Colonic mucosa (tissue), 4 donors: ENCODE data around the gene NPEPPS. TPM values are rescaled to one million over a fixed set of nuclear protein-coding genes. Genes with fewer than 3 reads are reported as not detected.

Source experiments
- DNase-seq: peaks from one replicate; pipeline ENCODE4 v3.0.0-alpha.2; 2020
- H3K27ac ChIP-seq: fragments of 200-600 bp; one replicate; pipeline ENCODE4 v1.8.0; 2021
- H3K27me3 ChIP-seq: fragments of 200-600 bp; one replicate; pipeline ENCODE4 v1.8.0; 2021
- H3K36me3 ChIP-seq: fragments of 200-600 bp; one replicate; pipeline ENCODE4 v1.8.0; 2021
- H3K4me1 ChIP-seq: fragments of 200-600 bp; one replicate; pipeline ENCODE4 v1.8.0; 2021; ENCODE audit warnings: mild to moderate bottlenecking
- H3K4me3 ChIP-seq: fragments of 200-600 bp; one replicate; pipeline ENCODE4 v1.8.0; 2021
- H3K9ac ChIP-seq, 2 donors: one replicate each; pipeline ENCODE4 v1.7.0; 2013; ENCODE audit warnings: control low read depth in 2 of 2, low read depth in 2 of 2, low read length in 2 of 2
- H3K9me3 ChIP-seq: fragments of 200-600 bp; one replicate; pipeline ENCODE4 v1.8.0; 2021
- CTCF ChIP-seq: fragments of 200-600 bp; IDR thresholded peaks from one replicate; pipeline ENCODE4 v1.8.0; 2022; ENCODE audit warnings: antibody characterized with exemption, mild to moderate bottlenecking
- intact Hi-C: fragments of 100-400 bp; cut with DNase I; formaldehyde crosslinking; loops from one replicate; pipeline ENCODE4 v1.14.1; 2022
- total RNA-seq, 2 donors: library from RNA; stranded (reverse); fragmentation: NEBNext Ultra II Directional in 1 of 2; extraction: Animal tissue kit (Norgen Biotek cat#: 25700) in 1 of 2; gene quantifications; one replicate each; pipeline ENCODE4 v1.2.1, GENCODE V29; 2021
- donor health status: healthy.
- donor health status: DM: no; HTN: no; CAD: no.
- donor health status: DM: no; HTN: no; CAD: no.

Gene NPEPPS
- total RNA-seq, 2 donors from 2014 or later: 122 to 177 TPM

GRCh38 chr17:47652570-47652969, 121.7 kb downstream of the NPEPPS start:
- no peaks in the 10 kb centered on the region for H3K27me3 ChIP-seq
- intact Hi-C loops: no loop called here
- no peak for TF ChIP-seq CTCF
- DNase-seq: no peak
- H3K4me3 ChIP-seq: no peak overlapping the region
- H3K4me1 ChIP-seq: peaks cover 15% of the 10 kb centered on the region
- H3K36me3 ChIP-seq: peaks cover 10% of the 10 kb centered on the region
- no peaks in the 10 kb centered on the region for H3K9me3 ChIP-seq
- H3K9ac ChIP-seq: no peak overlapping the region
- H3K27ac ChIP-seq: no peak overlapping the region

GRCh38 chr17:47653442-47653841, 122.5 kb downstream of the NPEPPS start:
- no peak for DNase-seq
- H3K36me3 ChIP-seq: peaks cover 10% of the 10 kb centered on the region
- no peak for TF ChIP-seq CTCF
- no peaks in the 10 kb centered on the region for H3K9me3 ChIP-seq
- intact Hi-C loops: no loop called here
- H3K27me3 ChIP-seq: no peaks in the 10 kb centered on the region
- H3K4me3 ChIP-seq: no peak overlapping the region
- H3K9ac ChIP-seq: no peak overlapping the region
- H3K27ac ChIP-seq: no peak overlapping the region
- peaks cover 12% of the 10 kb centered on the region for H3K4me1 ChIP-seq

GRCh38 chr17:47654991-47655390, 124.1 kb downstream of the NPEPPS start:
- Histone ChIP-seq H3K4me3 (no peak overlapping the region), H3K36me3 (peaks cover 13% of the 10 kb centered on the region), H3K9ac (no peak overlapping the region), H3K27ac (no peak overlapping the region), H3K27me3 (no peaks in the 10 kb centered on the region), H3K4me1 (peaks cover 12% of the 10 kb centered on the region), H3K9me3 (no peaks in the 10 kb centered on the region)
- intact Hi-C loops: no loop called here
- no peak for DNase-seq
- TF ChIP-seq CTCF: no peak

- H3K36me3 ChIP-seq: peaks cover 30% of the 10 kb centered on the region
- no peak for DNase-seq
- no peak for TF ChIP-seq CTCF
Measured at GRCh38 chr17:47660064-47660492, 129.2 kb downstream of the NPEPPS start.

GRCh38 chr17:47663912-47664623, 133.2 kb downstream of the NPEPPS start:
- no peak overlapping the region for H3K4me3 ChIP-seq
- peaks cover 50% of the 10 kb centered on the region for H3K36me3 ChIP-seq
- no peaks in the 10 kb centered on the region for H3K9me3 ChIP-seq
- DNase-seq: peak; percentile 67
- peak; percentile 72 for TF ChIP-seq CTCF
- intact Hi-C loops: loop anchor here (10.0 kb wide), 1 partner anchor 141 kb away; no protein-coding TSS in a partner anchor
- peaks cover 6% of the 10 kb centered on the region for H3K4me1 ChIP-seq
- H3K27ac ChIP-seq: no peak overlapping the region
- no peaks in the 10 kb centered on the region for H3K27me3 ChIP-seq
- no peak overlapping the region for H3K9ac ChIP-seq

More at GRCh38 chr17:47660064-47660492, 129.2 kb downstream of the NPEPPS start:
- Histone ChIP-seq H3K27me3 (no peaks in the 10 kb centered on the region), H3K4me3 (no peak overlapping the region), H3K9me3 (no peaks in the 10 kb centered on the region), H3K4me1 (peaks cover 6% of the 10 kb centered on the region), H3K27ac (peak overlapping the region; percentile 65), H3K9ac (no peak overlapping the region)
- intact Hi-C loops: loop anchor here (10.0 kb wide), 1 partner anchor 145 kb away; no protein-coding TSS in a partner anchor
